HG02763 (cell line): ENCODE data around the gene CAGE1.
"Not testable (repeated sequence)": the region's sequence is repeated elsewhere in the genome, so short reads cannot be mapped to it uniquely, and the experiment has no call there.

Experiments used
- ATAC-seq: cut with Tn5 transposase; IDR thresholded peaks from one replicate; pipeline ENCODE4 v1.9.1; 2021; ENCODE audit warnings: mild to moderate bottlenecking, moderate library complexity; ENCODE audit not compliant: unreplicated experiment

CAGE1 gene

DNA sequence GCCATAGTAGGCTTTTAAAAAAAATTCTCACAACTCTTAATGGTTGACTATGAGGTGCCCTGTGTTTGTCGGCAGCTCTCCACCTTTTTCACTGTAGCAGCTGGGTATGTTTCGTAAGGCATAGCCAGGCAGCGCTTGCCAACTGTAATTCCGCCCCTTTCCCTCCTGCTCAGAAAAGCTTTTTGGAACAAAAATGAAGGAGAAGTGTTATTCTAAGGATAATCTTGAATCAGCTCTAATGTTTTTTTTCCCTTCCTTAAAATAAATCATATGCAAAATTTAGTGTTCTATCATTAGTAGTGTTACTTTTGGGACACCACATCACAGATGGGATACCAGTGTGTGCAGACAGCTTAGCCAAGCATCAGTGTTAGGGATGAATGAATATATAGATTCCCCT lies 21.3 kb upstream of the CAGE1 start:
- no peak for ATAC-seq

GRCh38 chr6:7409740-7410139 lies 20.2 kb upstream of the CAGE1 start:
- ATAC-seq, result no peak

DNA sequence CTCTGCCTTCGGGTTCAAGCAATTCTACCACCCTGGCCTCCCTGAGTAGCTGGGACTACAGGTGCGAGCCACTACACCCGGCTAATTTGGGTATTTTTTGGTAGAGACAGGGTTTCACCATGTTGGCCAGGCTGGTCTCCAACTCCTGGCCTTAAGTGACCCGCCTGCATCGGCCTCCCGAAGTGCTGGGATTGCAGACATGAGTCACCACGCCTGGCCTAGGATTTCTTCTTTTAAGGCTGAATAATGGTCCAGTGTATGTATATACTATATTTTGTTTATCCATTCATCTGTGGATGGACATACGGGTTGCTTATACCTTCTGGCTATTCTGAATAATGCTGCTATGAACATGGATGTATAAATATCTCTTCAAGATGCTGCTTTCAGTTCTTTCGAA lies 17.2 kb upstream of the CAGE1 start:
- no peak for ATAC-seq

- ATAC-seq, result no peak
These were observed 15.0 kb upstream of the CAGE1 start for GRCh38 chr6:7404546-7404945.

GRCh38 chr6:7402716-7403115 lies 13.2 kb upstream of the CAGE1 start:
- ATAC-seq, result no peak

DNA sequence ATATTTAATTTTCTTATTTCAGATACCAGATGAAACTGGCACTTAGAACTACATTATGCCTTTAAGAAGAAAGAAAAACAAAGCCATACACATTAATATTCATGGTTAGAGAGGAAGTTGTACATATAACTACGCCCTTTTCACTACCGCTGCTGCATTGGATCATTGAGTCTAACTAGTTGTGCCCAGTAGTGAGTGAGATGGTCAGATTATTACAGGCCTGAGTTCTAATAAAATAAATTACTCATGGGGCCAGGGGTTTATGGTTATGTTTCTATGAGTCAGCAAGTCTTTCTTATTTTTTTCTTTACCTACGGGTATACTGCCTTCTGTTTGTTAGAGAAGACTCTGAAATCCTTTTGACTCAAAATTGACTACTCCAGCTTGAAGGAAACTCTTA lies 11.5 kb upstream of the CAGE1 start:
- no peak for ATAC-seq

- no peak for ATAC-seq
These were observed 2.9 kb upstream of the CAGE1 start for GRCh38 chr6:7392402-7392801.

DNA sequence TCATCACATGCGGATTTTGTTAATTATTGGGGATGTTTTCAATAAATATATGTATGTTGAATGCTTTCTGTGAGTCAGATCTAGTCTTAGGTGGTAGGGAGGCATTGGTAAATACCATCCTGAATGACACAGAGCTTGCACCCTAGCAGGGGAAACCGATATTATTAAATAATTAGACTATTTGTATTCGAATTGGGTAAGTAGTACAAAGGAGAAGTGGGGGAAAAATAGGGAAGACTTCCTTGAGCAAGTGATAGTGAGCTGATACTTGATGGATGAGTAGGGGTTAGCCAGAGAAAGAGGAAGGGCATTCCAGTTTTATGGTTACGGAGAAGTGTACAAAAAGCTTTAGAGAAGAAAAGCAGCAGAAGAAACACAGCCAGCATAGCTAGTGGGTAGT lies 1.6 kb upstream of the CAGE1 start:
- no peak for ATAC-seq

DNA sequence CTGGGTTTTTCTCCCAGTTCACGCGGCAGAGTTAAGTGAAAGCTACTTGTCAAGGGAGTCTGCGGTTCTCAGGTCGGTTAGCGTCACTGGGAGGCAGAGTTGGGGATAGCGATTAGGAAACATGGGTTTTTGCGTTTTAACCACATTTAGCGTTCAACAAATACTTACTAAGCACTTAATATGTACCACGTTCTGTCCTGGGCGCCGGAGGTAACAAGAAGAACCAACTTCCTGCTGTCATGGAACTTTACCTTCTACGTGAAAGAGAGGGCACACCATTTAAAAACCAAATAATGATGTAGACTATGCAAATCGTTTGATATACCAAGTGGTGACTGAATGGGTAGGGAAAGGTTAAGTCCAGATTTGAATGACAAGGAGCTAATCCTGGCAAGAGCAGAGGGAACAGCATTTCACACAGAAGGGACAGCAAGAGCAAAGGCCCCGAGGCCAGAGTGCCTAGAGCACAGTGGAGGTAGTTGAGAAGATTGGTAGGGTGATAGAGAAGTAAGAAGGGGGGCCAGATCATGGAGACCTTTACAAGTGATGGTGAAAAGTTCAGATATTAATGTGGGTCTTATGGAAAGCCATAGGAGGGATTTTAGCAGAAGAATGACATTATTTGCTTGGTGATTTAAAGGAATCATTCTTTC lies 810 bp upstream of the CAGE1 start:
- peak; percentile 3 for ATAC-seq

DNA sequence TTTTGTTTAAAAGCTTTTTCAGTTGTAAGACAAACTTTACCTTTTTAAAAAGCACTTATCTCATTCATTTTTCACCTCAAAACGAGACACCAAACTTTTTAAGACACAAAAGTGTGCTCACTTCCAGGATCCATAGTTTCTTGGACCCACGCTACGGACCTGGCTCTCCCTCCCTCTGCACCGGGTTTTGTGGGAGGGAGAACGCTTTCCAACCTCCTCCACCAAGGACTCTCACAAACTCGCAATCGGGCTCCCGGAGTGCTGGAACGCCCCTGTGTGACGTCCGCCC lies 436 bp downstream of the CAGE1 start:
- ATAC-seq, result no peak

- ATAC-seq, result no peak
These were observed 8.4 kb downstream of the CAGE1 start for GRCh38 chr6:7381092-7381491.

GRCh38 chr6:7378740-7379139 lies 10.8 kb downstream of the CAGE1 start:
- ATAC-seq, result no peak

DNA sequence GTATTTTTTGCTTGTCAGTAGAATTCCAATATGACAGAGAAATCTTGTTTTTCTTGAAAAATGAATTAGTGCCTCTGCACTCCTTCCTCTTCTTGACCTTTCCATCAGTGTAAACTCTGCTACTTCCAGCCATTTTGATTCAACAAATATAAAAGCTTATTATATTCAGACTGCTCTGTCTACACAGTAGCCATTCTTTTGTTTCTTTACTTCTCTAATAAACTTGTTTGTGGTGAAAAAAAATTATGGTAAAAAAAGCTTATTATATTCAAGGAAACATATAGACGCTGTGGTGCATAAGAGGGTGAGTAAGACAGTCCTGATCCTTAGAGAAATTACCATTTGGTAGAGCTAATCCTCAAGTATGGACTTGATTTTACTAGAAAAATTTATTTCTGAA lies 11.6 kb downstream of the CAGE1 start:
- no peak for ATAC-seq

GRCh38 chr6:7373739-7374138 lies 15.8 kb downstream of the CAGE1 start:
- ATAC-seq, result no peak

DNA sequence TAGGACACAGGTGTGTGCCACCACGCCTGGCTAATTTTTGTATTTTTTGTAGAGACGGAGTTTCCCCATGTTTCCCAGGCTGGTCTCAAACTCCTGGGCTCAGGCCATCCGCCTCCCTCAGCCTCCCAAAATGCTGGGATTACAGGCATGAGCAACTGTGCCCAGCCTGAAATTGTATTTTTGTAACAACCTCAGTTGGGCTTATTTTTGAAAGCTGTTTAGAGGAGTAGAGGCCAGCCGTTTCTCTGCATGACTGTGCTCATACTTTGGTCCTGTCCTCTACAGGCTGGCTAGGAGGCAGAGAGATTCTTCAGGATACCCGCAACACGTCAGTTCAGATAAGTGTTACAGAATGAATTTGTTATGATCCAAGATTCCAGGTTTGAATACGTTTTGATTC lies 22.1 kb downstream of the CAGE1 start:
- no peak for ATAC-seq

DNA sequence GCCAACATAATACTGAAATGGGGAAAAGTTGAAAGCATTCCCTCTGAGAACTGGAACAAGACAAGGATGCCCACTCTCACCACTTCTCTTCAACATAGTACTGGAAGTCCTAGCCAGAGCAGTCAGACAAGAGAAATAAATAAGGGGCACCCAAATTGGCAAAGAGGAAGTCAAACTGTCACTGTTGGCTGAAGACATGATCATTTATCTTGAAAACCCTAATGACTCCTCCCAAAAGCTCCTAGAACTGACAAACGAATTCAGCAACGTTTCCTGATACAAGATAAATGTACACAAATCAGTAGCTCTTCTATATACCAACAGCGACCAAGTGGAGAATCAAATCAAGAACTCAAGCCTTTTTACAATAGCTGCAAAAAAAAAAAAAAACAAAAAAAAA lies 37.6 kb downstream of the CAGE1 start:
- ATAC-seq, result not testable (repeated sequence)

GRCh38 chr6:7350591-7350990 lies 39.0 kb downstream of the CAGE1 start:
- ATAC-seq, result not testable (repeated sequence)

DNA sequence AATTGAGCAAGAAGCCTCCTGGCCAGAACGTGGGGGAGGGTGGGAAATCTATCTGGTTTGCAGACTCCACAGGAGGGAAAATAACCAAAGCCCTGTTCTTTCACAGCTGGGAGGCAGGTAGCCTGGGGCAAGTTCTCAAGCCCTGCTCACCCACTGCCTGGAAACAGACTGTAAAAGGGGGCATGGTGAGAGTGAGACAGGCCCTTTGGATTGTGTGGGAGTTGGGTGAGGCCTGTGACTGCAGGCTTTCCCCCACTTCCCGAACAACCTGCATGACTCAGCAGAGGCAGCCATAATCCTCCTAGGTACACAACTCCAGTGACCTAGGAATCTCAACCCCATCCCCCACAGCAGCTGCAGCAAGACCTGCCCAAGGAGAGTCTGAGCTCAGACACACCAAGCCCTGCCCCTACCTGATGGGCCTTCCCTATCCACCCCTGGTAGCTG lies 42.0 kb downstream of the CAGE1 start:
- ATAC-seq, result not testable (repeated sequence)

DNA sequence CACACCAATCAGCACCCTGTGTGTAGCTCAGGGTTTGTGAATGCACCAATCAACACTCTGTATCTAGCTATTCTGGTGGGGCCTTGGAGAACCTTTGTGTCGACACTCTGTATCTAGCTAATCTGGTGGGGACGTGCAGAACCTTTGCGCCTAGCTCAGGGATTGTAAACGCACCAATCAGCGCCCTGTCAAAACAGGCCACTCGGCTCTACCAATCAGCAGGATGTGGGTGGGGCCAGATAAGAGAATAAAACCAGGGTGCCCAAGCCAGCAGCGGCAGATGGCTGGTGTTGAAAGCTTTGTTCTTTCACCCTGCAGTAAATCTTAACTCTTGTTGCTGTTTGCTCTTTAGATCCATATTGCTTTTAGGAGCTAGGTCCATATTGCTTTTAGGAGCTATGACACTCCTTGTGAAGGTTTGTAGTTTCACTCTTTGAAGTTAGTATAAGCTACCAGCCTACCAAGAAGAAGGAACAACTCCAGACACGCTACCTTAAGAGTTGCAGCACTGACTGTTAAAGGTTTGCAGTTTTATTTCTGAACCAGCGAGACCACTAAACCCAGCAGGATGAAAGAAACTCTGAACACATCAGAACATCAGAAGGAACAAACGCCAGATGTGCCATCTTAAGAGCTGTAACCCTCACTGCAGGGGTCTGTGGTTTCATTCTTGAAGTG lies 44.6 kb downstream of the CAGE1 start:
- ATAC-seq, result not testable (repeated sequence)

- no peak for ATAC-seq
These were observed 45.7 kb downstream of the CAGE1 start for GRCh38 chr6:7343546-7344475.

DNA sequence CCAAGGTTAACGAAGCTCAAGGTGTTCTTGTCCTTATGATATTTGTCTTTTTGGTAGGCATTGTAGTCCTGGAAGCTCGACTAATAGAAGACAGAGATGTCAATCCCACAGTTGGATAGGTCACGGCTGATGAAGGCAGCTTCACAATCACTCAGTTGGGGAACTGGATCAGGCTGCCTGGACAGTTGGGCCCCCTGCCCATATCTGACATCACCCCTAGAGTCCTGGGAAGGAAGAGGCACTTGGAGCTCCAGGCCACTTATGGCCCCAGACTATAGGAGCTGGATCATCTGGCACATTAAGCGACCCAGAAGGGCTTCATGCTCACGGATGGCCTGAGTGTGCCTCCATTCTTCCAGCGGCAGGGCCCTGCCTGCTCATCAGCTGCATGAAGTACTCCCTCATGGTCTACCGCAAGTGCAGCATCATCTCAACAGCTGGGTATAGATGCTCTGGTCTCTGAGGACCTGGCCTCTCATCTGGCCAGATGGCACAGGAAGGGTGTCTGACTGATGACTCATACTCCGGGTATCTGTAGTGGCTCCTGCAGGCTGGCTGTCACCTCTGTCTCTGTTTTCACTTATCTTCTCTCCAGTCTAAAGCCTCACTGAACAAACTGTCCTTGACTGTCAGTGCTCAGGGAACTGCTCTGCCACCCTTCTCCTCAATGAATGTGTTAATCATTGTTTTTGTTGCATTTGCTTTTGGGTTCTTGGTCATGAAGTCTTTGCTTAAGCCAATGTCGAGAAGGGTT lies 47.4 kb downstream of the CAGE1 start:
- ATAC-seq, result no peak
